HG02759 (cell line): ENCODE results near the gene SP6.

Experiments used
- ATAC-seq: cut with Tn5 transposase; IDR thresholded peaks from one replicate; pipeline ENCODE4 v1.9.1; 2021; ENCODE audit warnings: mild to moderate bottlenecking, moderate library complexity; ENCODE audit not compliant: unreplicated experiment

SP6 gene

DNA sequence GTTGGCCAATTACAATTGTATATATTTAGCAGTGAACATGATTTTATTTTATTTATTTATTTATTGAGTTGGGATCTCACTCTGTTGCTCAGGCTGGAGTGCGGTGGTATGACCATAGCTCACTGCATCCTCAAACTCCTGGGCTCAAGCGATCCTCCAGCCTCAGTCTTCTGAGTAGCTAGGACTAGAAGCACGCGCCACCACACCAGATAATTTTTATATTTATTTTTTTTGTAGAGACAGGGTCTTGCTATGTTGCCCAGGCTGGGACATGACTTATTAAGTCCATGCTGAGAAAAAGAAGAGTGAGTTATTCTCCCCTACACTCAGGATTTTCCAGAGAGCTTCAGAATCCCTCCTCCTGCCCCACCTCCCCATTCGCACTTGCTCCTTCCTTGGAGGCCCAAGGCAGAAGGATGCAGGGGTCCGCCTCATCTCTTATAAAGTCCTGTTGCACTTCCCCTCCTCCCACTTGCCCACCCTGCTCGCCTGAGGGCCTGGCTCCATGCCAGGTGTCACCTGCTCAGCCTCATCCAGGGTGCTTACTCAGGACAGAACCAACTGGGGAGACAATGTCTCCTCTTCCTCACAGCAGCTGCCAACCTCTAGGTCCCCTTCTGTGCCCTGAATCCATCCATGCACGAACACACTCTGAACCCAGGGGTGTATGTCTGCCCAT, 29.0 kb upstream of the SP6 start:
- no peak for ATAC-seq

DNA sequence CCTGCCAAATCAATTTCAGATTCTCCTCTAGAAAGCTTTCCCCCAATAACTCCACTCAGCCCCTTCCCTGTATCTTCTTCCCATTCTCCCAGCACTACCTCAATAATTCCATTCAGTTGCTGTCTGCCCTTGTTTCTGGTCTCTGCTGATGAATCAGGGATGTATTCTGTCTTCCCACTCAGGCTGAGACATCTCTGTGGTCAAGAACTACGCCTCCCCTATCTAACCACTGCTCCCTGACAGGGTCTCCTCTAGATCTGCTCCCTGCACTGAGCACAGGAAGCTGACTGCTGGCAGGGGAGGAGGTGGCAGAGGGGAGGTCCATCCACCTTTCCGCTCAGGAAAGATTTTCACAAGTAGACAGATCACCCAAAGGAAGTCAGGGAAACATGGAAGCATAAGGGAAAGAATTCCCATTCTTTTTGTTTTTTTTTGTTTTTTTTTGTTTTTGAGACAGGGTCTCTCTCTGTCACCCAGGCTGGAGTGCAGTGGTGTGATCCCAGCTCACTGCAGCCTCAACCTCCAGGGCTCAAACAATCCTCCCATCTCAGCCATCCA, 28.1 kb upstream of the SP6 start:
- ATAC-seq = no peak

GRCh38 chr17:47878203-47879027, 27.5 kb upstream of the SP6 start:
- no peak for ATAC-seq

DNA sequence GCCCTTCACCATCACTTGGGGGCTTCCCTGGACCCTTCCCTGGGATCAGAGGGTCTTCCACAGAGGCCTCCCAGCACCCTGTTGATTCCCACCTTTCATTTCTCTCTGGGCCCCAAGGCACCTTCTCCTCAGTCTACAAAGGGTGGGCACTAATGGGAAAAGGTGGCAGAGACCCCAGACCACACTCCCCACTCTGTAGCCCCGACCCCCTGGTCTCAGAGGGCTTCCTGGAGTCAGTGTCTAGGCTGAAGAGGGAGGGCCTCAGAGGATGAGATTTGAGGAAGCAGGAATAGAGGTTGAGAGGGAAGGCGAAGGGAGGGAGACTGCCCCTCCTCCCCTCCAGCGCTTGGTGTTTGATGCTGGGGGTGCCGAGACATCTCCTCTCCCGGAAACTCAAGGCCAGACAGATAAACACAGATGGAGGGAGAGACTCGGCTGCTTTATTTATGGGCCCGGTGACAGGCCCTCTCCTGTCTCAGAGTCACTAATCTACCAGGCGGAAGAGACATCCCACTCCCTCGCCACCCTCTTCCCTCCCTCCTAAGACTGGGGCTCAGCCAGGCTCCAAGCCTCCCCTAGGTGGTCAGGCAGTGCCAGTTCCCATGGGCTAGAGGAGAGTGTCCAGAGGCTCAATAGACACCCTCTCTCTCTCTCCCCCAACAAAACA, 26.5 kb upstream of the SP6 start:
- no peak for ATAC-seq

DNA sequence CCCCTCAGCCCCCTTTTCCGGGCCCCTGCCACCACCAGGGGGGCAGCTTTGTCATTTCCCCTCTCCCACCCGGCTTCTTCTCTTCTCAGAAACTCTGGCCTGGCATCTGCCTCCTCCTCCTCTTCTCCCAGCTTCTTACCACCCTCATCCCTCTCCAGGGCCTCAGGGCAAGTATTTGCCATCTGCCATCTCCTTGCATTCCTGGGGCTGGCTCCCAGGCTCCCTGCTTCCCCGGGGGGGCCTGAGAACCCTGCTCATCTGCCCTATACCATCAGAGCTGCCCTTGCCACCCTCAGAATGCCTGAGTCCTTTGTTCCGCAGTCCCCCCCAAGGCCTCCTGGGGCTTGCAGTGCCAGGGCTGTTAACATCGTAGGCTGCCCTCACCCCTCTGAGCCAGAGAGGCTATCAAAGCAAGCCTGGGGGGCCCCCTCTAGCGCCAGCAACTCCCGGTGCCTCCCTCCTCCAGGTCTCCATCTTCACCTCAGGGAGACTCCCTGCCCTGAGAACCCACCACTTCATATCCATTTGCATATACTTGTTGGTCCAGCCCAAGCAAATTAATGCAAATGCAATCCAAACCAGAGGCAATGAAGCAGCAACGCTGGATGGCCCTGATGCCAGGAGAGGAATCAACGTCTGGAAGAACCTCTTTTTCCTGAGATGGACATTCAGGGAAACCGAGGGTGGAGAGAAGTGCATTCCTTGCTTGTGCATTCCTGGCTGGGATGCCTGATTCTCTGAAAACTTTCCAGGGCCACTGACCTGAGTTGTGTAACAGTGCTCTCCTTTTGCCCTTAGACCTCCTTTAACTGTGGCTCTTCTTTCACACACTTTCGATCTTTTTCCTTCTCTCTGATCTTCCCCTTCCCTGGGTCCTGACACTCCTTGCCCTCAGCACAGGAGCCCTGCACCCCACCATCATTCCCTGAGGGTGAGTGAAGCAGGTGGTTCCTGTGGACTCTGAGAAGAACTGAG, 24.3 kb upstream of the SP6 start:
- no peak for ATAC-seq

GRCh38 chr17:47873200-47874090, 22.5 kb upstream of the SP6 start:
- no peak for ATAC-seq

DNA sequence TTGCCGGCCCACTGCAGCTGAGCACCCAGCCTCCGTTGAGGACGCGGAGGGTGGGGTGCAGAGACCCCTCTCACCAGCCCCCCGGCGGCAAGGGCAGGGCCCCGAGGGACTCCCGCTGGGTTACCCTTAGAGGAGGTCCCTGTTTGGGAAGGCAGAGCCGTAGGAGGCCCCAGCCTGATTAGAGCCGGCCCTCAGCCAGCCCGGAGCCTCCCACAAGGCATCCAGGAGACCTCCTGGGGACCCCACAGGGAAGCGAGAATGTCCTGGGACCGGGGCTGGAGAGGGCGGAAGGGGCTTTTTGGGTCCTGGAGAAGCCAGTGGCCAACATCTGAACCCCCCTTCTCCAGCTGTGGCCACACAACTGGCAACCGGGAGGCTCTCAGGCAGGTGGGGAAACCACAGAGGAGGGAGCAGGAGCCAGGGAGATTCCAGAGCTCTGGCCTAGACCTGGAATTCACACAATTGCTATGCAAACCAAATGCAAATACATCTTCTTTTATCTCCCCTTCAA, 21.7 kb upstream of the SP6 start:
- no peak for ATAC-seq

DNA sequence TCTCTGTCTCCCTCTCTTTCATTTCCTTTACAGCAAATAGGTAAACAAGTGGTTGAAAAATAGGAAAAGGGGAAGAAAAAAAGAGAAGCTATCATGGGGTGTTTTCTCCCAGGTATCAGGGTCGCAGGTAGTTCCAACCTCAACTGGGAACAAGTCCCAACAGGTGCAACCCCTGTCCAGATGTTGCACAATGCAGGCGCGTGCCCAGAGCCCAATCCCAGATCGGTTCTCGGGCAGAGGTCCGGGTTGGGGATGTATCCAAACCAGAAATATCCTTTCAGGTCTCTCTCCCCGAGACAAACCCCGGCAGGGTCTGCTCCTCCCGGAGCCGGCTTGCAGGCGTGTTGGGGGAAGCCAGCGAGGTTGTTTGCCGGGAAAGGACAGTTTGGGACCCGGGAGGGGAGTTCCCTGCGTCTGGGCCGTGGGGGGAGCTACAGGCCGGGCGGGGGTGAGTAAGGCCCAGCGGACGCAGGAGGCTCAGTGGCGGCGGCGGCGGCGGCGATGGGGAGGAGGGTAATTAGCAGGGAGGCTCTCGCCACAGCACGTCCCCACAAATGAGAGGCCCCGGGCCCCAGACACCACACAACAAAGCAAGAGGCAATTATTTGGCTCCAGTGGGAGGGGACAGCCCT, 21.2 kb upstream of the SP6 start:
- no peak for ATAC-seq

- ATAC-seq = no peak
These were observed 20.1 kb upstream of the SP6 start for GRCh38 chr17:47871048-47871447.

DNA sequence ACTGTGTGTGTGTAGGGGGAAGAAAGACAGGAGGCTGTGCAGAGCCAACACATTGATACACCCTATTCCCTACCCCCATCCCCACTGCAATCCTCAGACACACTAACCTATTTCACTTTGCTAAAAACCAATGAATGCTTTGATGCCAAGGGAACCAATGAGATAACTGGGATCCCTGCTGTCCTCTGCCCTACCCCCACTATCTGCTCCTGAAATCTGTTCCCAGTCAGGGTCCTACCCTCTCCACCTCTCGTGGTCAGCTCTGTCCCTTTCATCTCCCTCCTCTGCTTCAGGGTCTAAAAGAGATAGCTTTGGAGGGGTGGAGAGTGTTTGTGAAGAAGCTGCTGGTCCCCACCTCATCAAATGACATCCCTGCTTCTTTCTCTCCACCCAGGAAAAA, 19.1 kb upstream of the SP6 start:
- ATAC-seq = no peak

DNA sequence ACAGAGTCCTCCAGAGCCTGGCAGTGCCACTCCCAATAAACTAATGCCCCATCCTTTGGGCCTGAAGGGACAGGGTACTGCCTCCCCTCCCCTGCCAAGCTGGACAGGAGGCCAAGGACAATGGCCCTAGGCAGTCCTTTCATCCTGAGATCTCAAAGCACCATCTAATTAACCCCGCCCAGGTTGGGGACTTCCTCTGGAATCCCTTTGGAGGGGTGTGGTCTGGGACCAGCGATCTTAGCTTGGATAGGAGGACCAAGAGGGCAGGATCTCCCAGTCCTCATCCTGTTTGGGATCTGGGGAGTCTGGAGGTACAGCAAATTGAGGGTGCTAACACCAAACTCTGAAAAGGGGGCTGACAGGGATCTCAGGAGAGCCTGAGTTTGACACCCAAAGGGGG, 18.2 kb upstream of the SP6 start:
- no peak for ATAC-seq

- no peak for ATAC-seq
These were observed 17.0 kb upstream of the SP6 start for GRCh38 chr17:47867813-47868533.

GRCh38 chr17:47866941-47867340, 16.0 kb upstream of the SP6 start:
- no peak for ATAC-seq

GRCh38 chr17:47864791-47865216, 13.8 kb upstream of the SP6 start:
- ATAC-seq = no peak

DNA sequence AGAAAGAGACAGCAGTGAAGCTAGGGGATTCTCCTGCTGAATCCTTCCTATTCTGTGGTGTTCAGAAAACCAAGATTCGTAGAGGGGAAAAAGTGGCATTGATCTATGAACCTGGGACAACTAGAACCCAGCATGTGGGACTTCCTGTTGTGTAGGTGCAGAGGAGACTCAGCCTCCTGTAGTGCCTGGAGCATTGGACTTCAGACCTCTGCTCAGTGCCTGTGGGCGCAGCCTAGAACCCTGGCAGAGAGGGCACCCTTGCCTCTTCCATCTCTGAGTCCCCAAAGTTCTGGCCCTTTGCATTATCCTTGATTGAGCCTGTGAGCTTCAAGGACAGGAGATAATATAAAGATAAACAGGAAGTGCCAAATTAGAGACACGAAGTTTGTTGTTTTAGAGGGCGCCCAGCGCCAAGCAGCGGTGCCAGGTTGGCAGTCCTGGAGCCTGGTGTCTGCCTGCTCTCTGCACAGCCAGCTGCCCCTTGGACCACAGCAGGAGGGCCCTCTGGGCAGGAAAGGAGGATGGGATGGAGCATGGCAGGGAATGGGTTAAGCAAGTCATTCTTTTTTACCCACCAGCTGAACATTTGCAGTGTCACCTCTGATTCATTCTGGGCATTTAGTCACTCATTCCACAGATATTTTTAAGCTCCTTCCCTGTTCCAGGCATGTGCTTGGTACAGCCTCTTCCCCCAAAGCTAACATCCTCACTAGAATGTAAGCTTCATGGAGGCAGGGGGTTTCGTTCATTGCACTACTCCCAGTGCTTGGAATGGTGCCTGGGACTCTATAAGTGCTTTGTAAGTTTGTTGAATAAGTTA, 11.9 kb upstream of the SP6 start:
- ATAC-seq = no peak

- no peak for ATAC-seq
These were observed 9.4 kb upstream of the SP6 start for GRCh38 chr17:47860386-47860785.
